K562 treated with DMSO at 1 percent for 24 hours (cell line): Measurements from ENCODE around the gene KRTAP9-9. TPM values are rescaled to one million over a fixed set of nuclear protein-coding genes. Genes with fewer than 3 reads are reported as not detected.

ENCODE experiments used
- total RNA-seq: library from RNA; unstranded; fragments of 300-600 nt; gene quantifications from 2 replicates; pipeline ENCODE4 v1.2.3, GENCODE V29; 2022; ENCODE audit warnings: low read depth; ENCODE audit not compliant: insufficient read depth

Gene KRTAP9-9
- not detected in 2 replicates for total RNA-seq

DNA sequence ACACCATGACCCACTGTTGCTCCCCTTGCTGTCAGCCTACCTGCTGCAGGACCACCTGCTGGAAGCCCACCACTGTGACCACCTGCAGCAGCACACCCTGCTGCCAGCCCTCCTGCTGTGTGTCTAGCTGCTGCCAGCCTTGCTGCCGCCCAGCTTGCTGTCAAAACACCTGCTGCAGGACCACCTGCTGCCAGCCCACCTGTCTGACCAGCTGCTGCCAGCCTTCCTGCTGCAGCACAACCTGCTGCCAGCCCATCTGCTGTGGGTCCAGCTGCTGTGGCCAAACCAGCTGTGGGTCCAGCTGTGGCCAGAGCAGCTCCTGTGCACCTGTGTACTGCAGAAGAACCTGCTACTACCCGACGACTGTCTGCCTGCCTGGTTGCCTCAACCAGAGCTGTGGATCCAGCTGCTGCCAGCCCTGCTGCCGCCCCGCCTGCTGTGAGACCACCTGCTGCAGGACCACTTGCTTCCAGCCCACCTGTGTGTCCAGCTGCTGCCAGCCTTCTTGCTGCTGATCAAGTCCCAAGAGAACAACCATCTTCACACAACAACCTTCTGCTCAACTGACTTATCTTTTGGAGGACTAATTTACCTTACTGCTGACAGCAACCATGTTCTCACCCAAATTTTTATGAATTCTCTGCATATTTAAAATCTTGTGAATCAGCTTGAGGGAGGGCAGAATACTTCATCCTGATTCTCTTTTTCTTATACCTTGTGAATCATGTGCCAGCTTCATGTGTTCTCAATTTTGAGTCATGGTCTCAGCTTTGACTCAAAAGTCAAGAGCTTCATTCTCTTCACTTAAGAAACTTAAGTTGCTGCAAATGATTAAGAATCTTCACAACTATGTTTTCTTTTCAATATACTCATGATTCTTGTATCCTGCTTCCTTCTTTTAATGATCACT, at the start of gene KRTAP9-9:
Gene KRTAP9-9 (plus strand): TSS at position 4 of the 910 bp plus-strand sequence.

GRCh38 chr17:41226598-41227095, 28.5 kb upstream of the KRTAP9-9 start, which contains the start of gene KRTAP9-2:
Gene KRTAP9-2 (plus strand): TSS chr17:41226648. CDS start chr17:41226655, 7 bp downstream.

DNA sequence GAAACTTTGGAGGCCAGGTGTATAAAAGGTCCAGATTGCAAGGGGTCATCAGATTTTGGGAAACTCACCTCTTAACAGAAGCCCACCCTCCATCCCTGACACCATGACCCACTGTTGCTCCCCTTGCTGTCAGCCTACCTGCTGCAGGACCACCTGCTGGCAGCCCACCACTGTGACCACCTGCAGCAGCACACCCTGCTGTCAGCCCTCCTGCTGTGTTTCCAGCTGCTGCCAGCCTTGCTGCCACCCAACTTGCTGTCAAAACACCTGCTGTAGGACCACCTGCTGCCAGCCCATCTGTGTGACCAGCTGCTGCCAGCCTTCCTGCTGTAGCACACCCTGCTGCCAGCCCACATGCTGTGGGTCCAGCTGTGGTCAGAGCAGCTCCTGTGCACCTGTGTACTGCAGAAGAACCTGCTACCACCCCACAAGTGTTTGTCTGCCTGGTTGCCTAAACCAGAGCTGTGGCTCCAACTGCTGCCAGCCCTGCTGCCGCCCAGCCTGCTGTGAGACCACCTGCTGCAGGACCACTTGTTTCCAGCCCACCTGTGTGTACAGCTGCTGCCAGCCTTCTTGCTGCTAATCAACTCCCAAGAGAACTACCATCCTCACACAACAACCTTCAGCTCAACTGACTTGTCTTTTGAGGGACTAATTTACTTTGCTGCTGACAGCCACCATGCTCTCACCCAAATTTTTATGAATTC, 22.6 kb upstream of the KRTAP9-9 start, which contains the start of gene KRTAP9-3:
Gene KRTAP9-3 (plus strand): TSS at position 51 of the 707 bp plus-strand sequence. CDS start 53 bp downstream, at position 104.

GRCh38 chr17:41237949-41238437, 17.2 kb upstream of the KRTAP9-9 start, which contains the start of gene KRTAP9-8:
Gene KRTAP9-8 (plus strand): TSS chr17:41237999. CDS start chr17:41238052, 53 bp downstream.

DNA sequence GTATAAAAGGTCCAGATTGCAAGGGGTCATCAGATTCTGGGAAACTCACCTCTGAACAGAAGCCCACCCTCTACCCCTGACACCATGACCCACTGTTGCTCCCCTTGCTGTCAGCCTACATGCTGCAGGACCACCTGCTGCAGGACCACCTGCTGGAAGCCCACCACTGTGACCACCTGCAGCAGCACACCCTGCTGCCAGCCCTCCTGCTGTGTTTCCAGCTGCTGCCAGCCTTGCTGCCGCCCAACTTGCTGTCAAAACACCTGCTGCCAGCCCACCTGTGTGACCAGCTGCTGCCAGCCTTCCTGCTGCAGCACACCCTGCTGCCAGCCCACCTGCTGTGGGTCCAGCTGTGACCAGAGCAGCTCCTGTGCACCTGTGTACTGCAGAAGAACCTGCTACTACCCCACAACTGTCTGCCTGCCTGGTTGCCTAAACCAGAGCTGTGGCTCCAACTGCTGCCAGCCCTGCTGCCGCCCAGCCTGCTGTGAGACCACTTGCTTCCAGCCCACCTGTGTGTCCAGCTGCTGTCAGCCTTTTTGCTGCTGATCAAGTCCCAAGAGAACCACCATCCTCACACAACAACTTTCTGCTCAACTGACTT, 5.4 kb upstream of the KRTAP9-9 start, which contains the start of gene KRTAP9-4:
Gene KRTAP9-4 (plus strand): TSS at position 51 of the 604 bp plus-strand sequence. CDS start 34 bp downstream, at position 85.

GRCh38 chr17:41265078-41265477, 9.9 kb downstream of the KRTAP9-9 start, which contains the start of gene KRTAP9-6:
Gene KRTAP9-6 (plus strand): TSS chr17:41265378. CDS start chr17:41265378, 0 bp downstream.

DNA sequence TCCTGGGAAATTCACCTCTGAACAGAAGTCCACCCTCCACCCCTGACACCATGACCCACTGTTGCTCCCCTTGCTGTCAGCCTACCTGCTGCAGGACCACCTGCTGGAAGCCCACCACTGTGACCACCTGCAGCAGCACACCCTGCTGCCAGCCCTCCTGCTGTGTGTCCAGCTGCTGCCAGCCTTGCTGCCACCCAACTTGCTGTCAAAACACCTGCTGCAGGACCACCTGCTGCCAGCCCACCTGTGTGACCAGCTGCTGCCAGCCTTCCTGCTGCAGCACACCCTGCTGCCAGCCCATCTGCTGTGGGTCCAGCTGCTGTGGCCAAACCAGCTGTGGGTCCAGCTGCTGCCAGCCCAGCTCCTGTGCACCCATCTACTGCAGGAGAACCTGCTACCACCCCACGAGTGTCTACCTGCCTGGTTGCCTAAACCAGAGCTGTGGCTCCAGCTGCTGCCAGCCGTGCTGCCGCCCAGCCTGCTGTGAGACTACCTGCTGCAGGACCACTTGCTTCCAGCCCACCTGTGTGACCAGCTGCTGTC, 20.5 kb downstream of the KRTAP9-9 start, which contains the start of gene KRTAP9-7:
Gene KRTAP9-7 (plus strand): TSS at position 51 of the 543 bp plus-strand sequence. CDS start 0 bp downstream, at position 51.

DNA sequence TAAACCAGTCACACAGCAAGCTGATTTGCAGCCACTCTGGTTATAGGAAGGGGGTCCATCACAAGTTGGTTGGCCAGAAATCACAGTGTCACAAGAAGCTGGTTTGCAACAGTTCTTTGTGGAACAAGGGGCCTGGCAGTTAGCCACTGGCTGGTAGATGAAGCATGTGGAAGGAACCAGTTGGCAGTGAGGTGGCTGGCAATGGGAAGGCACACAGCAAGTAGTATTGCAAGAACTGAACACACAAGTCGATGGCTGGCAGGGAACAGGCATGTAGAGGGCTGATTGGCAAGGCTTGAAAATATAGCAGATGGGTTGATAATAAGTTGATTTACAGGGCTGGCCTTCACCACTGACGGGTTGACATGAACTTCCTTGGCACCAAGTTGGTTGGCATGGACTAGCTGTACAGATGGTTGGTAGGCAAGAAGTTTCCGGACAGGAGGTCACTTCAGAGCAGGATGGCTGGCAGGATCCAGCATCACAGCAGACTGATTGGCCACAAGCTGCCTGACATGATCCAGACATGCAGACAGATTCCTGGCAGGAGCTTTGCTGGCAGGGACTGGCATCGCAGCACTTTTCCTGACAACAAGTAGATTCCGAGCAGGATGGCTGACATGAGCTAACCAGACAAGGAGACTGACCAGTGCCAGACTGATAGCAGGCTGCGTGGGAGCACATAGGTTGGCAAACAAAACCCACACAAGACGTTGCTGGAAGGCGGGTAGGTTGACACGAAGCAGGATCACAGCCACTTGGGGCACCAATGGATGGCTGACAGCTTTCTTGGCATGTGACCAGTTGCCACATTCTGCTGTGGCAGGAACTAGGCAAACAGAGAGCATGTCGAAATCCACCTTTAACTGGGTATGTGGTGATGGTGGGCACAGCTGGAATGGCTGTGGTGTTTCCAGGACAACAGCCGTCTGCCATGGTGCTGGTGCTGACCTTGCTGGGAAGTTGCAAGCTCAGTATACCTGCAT, 47.0 kb downstream of the KRTAP9-9 start, which contains the start of gene KRTAP29-1:
Gene KRTAP29-1 (minus strand): TSS at position 936 of the 986 bp plus-strand sequence. CDS start 0 bp downstream, at position 936.

Other genes starting within 250 kb of the KRTAP9-9 start
- not detected in 2 replicates for gene KRTAP3-1, start 246.3 kb upstream of the KRTAP9-9 start, total RNA-seq
- not detected in 2 replicates for gene KRTAP1-5, start 228.2 kb upstream of the KRTAP9-9 start, total RNA-seq
- not detected in 2 replicates for gene KRTAP1-4, start 225.2 kb upstream of the KRTAP9-9 start, total RNA-seq
- not detected in 2 replicates for gene KRTAP1-3, start 220.5 kb upstream of the KRTAP9-9 start, total RNA-seq
- gene KRTAP1-1, start 213.9 kb upstream of the KRTAP9-9 start, total RNA-seq = not detected in 2 replicates
- not detected in 2 replicates for gene KRTAP2-1, start 208.1 kb upstream of the KRTAP9-9 start, total RNA-seq
- not detected in 2 replicates for gene KRTAP2-2, start 200.2 kb upstream of the KRTAP9-9 start, total RNA-seq
- not detected in 2 replicates for gene KRTAP2-3, start 195.3 kb upstream of the KRTAP9-9 start, total RNA-seq
- not detected in 2 replicates for gene KRTAP2-4, start 189.5 kb upstream of the KRTAP9-9 start, total RNA-seq
- not detected in 2 replicates for gene KRTAP4-7, start 171.2 kb upstream of the KRTAP9-9 start, total RNA-seq
- gene KRTAP4-8, start 157.2 kb upstream of the KRTAP9-9 start, total RNA-seq = not detected in 2 replicates
- not detected in 2 replicates for gene KRTAP4-16, start 153.2 kb upstream of the KRTAP9-9 start, total RNA-seq
- not detected in 2 replicates for gene KRTAP4-9, start 150.0 kb upstream of the KRTAP9-9 start, total RNA-seq
- not detected in 2 replicates for gene KRTAP4-11, start 137.0 kb upstream of the KRTAP9-9 start, total RNA-seq
- gene KRTAP4-12, start 131.2 kb upstream of the KRTAP9-9 start, total RNA-seq = not detected in 2 replicates
- not detected in 2 replicates for gene KRTAP4-6, start 114.8 kb upstream of the KRTAP9-9 start, total RNA-seq
- not detected in 2 replicates for gene KRTAP4-5, start 105.6 kb upstream of the KRTAP9-9 start, total RNA-seq
- gene KRTAP4-4, start 94.6 kb upstream of the KRTAP9-9 start, total RNA-seq = not detected in 2 replicates
- gene KRTAP4-3, start 87.2 kb upstream of the KRTAP9-9 start, total RNA-seq = not detected in 2 replicates
- gene KRTAP4-2, start 77.2 kb upstream of the KRTAP9-9 start, total RNA-seq = not detected in 2 replicates
- gene KRTAP4-1, start 70.5 kb upstream of the KRTAP9-9 start, total RNA-seq = not detected in 2 replicates
- gene KRTAP9-1, start 65.5 kb upstream of the KRTAP9-9 start, total RNA-seq = not detected in 2 replicates
- not detected in 2 replicates for gene KRTAP9-2, start 28.7 kb upstream of the KRTAP9-9 start, total RNA-seq
- gene KRTAP9-3, start 22.9 kb upstream of the KRTAP9-9 start, total RNA-seq = not detected in 2 replicates
- not detected in 2 replicates for gene KRTAP9-8, start 17.4 kb upstream of the KRTAP9-9 start, total RNA-seq
- not detected in 2 replicates for gene KRTAP9-4, start 5.7 kb upstream of the KRTAP9-9 start, total RNA-seq
- not detected in 2 replicates for gene KRTAP9-6, start 10.0 kb downstream of the KRTAP9-9 start, total RNA-seq
- not detected in 2 replicates for gene KRTAP9-7, start 20.3 kb downstream of the KRTAP9-9 start, total RNA-seq
- gene KRTAP29-1, start 47.5 kb downstream of the KRTAP9-9 start, total RNA-seq = not detected in 2 replicates
- not detected in 2 replicates for gene KRTAP16-1, start 53.9 kb downstream of the KRTAP9-9 start, total RNA-seq
- not detected in 2 replicates for gene KRTAP17-1, start 60.3 kb downstream of the KRTAP9-9 start, total RNA-seq
- not detected in 2 replicates for gene KRT33A, start 95.4 kb downstream of the KRTAP9-9 start, total RNA-seq
- not detected in 2 replicates for gene KRT33B, start 114.4 kb downstream of the KRTAP9-9 start, total RNA-seq
- gene KRT34, start 126.9 kb downstream of the KRTAP9-9 start, total RNA-seq = not detected in 2 replicates
- not detected in 2 replicates for gene KRT31, start 142.2 kb downstream of the KRTAP9-9 start, total RNA-seq
- gene KRT37, start 169.2 kb downstream of the KRTAP9-9 start, total RNA-seq = not detected in 2 replicates
- not detected in 2 replicates for gene KRT38, start 185.6 kb downstream of the KRTAP9-9 start, total RNA-seq
- not detected in 2 replicates for gene KRT32, start 212.0 kb downstream of the KRTAP9-9 start, total RNA-seq
- gene KRT35, start 225.8 kb downstream of the KRTAP9-9 start, total RNA-seq = not detected in 2 replicates
- not detected in 2 replicates for gene KRT36, start 234.5 kb downstream of the KRTAP9-9 start, total RNA-seq